Endodermal cell (in vitro differentiated cells): ENCODE data around the gene CHRM2. TPM values are rescaled to one million over a fixed set of nuclear protein-coding genes. Genes with fewer than 3 reads are reported as not detected.

Experiments
- DNase-seq: peaks from one replicate; pipeline ENCODE4 v3.0.0-alpha.2; 2017
- H3K27ac ChIP-seq: 2 replicates; pipeline ENCODE4 v1.5.1; 2013; ENCODE audit warnings: mild to moderate bottlenecking, low read depth, low read length, moderate library complexity
- H3K27me3 ChIP-seq: 2 replicates; pipeline ENCODE4 v1.6.1; 2013; ENCODE audit warnings: mild to moderate bottlenecking, low read length, moderate library complexity; ENCODE audit not compliant: insufficient read depth, control insufficient read depth, poor library complexity, severe bottlenecking
- H3K36me3 ChIP-seq: 2 replicates; pipeline ENCODE4 v1.7.0; 2013; ENCODE audit warnings: mild to moderate bottlenecking, low read length, moderate library complexity; ENCODE audit not compliant: control insufficient read depth, insufficient read depth
- H3K4me1 ChIP-seq: one replicate; pipeline ENCODE4 v1.7.0; 2013; ENCODE audit warnings: low read length; ENCODE audit not compliant: control insufficient read depth, insufficient read depth
- H3K4me3 ChIP-seq: 2 replicates; pipeline ENCODE4 v1.5.1; 2013; ENCODE audit warnings: mild to moderate bottlenecking, low read length, moderate library complexity
- H3K9ac ChIP-seq: 2 replicates; pipeline ENCODE4 v1.6.1; 2013; ENCODE audit warnings: mild to moderate bottlenecking, low read length, moderate library complexity; ENCODE audit not compliant: poor library complexity, severe bottlenecking; ENCODE audit errors: extremely low read depth
- H3K9me3 ChIP-seq: 2 replicates; pipeline ENCODE4 v1.6.1; 2013; ENCODE audit warnings: mild to moderate bottlenecking, low read length, moderate library complexity; ENCODE audit not compliant: control insufficient read depth
- H3K27ac Mint-ChIP-seq: 2 replicates; pipeline ENCODE4 v1.8.0; 2020; ENCODE audit warnings: mixed read lengths
- H3K27me3 Mint-ChIP-seq: 2 replicates; pipeline ENCODE4 v1.8.0; 2021; ENCODE audit warnings: mild to moderate bottlenecking, mixed read lengths; ENCODE audit not compliant: insufficient read depth
- H3K36me3 Mint-ChIP-seq: 2 replicates; pipeline ENCODE4 v1.8.0; 2020; ENCODE audit warnings: low read depth, mixed read lengths
- H3K4me1 Mint-ChIP-seq: 2 replicates; pipeline ENCODE4 v1.8.0; 2020; ENCODE audit warnings: mixed read lengths
- H3K4me3 Mint-ChIP-seq: 2 replicates; pipeline ENCODE4 v1.8.0; 2020; ENCODE audit warnings: mild to moderate bottlenecking, moderate library complexity, mixed read lengths
- H3K9me3 Mint-ChIP-seq: 2 replicates; pipeline ENCODE4 v1.8.0; 2020; ENCODE audit warnings: mild to moderate bottlenecking, mixed read lengths
- CTCF ChIP-seq: fragments of 200-600 bp; sonication (generic); conservative IDR thresholded peaks from 2 replicates; pipeline ENCODE4 v1.5.0; 2021; ENCODE audit warnings: antibody characterized with exemption, mild to moderate bottlenecking
- WGBS, 2 experiments: methylation state at CpG; one replicate each; pipeline versions ENCODE4 v1.1.5 to v1.1.7; 2013; ENCODE audit warnings: missing lambda C conversion rate in 2 of 2, mixed read lengths in 1 of 2; ENCODE audit not compliant: insufficient coverage in 1 of 2, insufficient read length in 1 of 2; 5-methylcytosine and 5-hydroxymethylcytosine counted together
- total RNA-seq, 2 donors: library from RNA; stranded (reverse); fragmentation: NEBNext Ultra II Directional in 1 of 2; extraction: Animal tissue kit (Norgen Biotek cat#: 25700) in 1 of 2; gene quantifications; 2 replicates in 1 of 2; 3 replicates in 1 of 2; pipeline ENCODE4 v1.2.1, GENCODE V29; 2021

The CHRM2 gene
- total RNA-seq, 2 donors from 2014 or later, result not detected

- Mint-ChIP-seq H3K4me1 (no peaks in the 10 kb centered on the region), H3K27me3 (no peaks in the 10 kb centered on the region), H3K4me3 (no peak overlapping the region), H3K36me3 (peaks cover 2% of the 10 kb centered on the region), H3K27ac (no peak overlapping the region), H3K9me3 (peaks cover 10% of the 10 kb centered on the region)
- no peak overlapping the region for H3K4me3 ChIP-seq
- peak; percentile 42 for TF ChIP-seq CTCF
- H3K36me3 ChIP-seq, result no peaks in the 10 kb centered on the region
- H3K9ac ChIP-seq, result no peak overlapping the region
- H3K4me1 ChIP-seq, result no peaks in the 10 kb centered on the region
- H3K27ac ChIP-seq, result no peak overlapping the region
- H3K9me3 ChIP-seq, result no peaks in the 10 kb centered on the region
- 50 to 66% methylated on average over 1 to 2 of the region's 2 CpGs for WGBS, 2 experiments
- DNase-seq, result no peak
- no peaks in the 10 kb centered on the region for H3K27me3 ChIP-seq
Measured at GRCh38 chr7:136976504-136977251, 108.2 kb downstream of the CHRM2 start.

- H3K27ac Mint-ChIP-seq, result no peak overlapping the region
- no peak overlapping the region for H3K9ac ChIP-seq
- peaks cover 17% of the 10 kb centered on the region for H3K4me1 Mint-ChIP-seq
- H3K36me3 ChIP-seq, result no peaks in the 10 kb centered on the region
- no peak for TF ChIP-seq CTCF
- peaks cover 3% of the 10 kb centered on the region for H3K4me1 ChIP-seq
- no peaks in the 10 kb centered on the region for H3K27me3 Mint-ChIP-seq
- no peak overlapping the region for H3K4me3 Mint-ChIP-seq
- no peaks in the 10 kb centered on the region for H3K36me3 Mint-ChIP-seq
- DNase-seq, result no peak
- H3K9me3 ChIP-seq, result no peaks in the 10 kb centered on the region
- H3K27ac ChIP-seq, result no peak overlapping the region
- 79 to 90% methylated on average over 2 of the region's 3 CpGs for WGBS, 2 experiments
- H3K4me3 ChIP-seq, result no peak overlapping the region
- H3K27me3 ChIP-seq, result no peaks in the 10 kb centered on the region
- no peaks in the 10 kb centered on the region for H3K9me3 Mint-ChIP-seq
Measured at GRCh38 chr7:136993377-136993776, 124.9 kb downstream of the CHRM2 start.

GRCh38 chr7:136997735-136998134 lies 129.3 kb downstream of the CHRM2 start:
- Histone ChIP-seq H3K27me3 (no peaks in the 10 kb centered on the region), H3K9ac (no peak overlapping the region), H3K36me3 (no peaks in the 10 kb centered on the region), H3K4me3 (no peak overlapping the region), H3K4me1 (peaks cover 8% of the 10 kb centered on the region), H3K27ac (no peak overlapping the region), H3K9me3 (no peaks in the 10 kb centered on the region)
- no peak for DNase-seq
- Mint-ChIP-seq H3K4me1 (peaks cover 34% of the 10 kb centered on the region), H3K9me3 (no peaks in the 10 kb centered on the region), H3K27ac (no peak overlapping the region), H3K4me3 (no peak overlapping the region), H3K36me3 (no peaks in the 10 kb centered on the region), H3K27me3 (no peaks in the 10 kb centered on the region)
- no peak for TF ChIP-seq CTCF
